Ectodermal cell (in vitro differentiated cells): Measurements from ENCODE around the gene TMEM202.
"Not testable (repeated sequence)": the region's sequence is repeated elsewhere in the genome, so short reads cannot be mapped to it uniquely, and the experiment has no call there.

Source experiments
- H3K27ac ChIP-seq: 2 replicates; pipeline ENCODE4 v1.7.0; 2013; ENCODE audit warnings: mild to moderate bottlenecking, low read depth, low read length; ENCODE audit not compliant: insufficient read depth, poor library complexity, severe bottlenecking
- H3K27me3 ChIP-seq: 2 replicates; pipeline ENCODE4 v1.7.0; 2013; ENCODE audit warnings: mild to moderate bottlenecking, low read length; ENCODE audit not compliant: insufficient read depth, control insufficient read depth, poor library complexity, severe bottlenecking
- H3K36me3 ChIP-seq: one replicate; pipeline ENCODE4 v1.7.0; 2013; ENCODE audit warnings: low read length; ENCODE audit not compliant: control insufficient read depth, insufficient read depth
- H3K4me1 ChIP-seq: one replicate; pipeline ENCODE4 v1.7.0; 2013; ENCODE audit warnings: low read length; ENCODE audit not compliant: control insufficient read depth, insufficient read depth
- H3K4me3 ChIP-seq: 2 replicates; pipeline ENCODE4 v1.7.0; 2013; ENCODE audit warnings: low read depth, low read length, control low read depth; ENCODE audit not compliant: insufficient read depth
- H3K9me3 ChIP-seq: 2 replicates; pipeline ENCODE4 v1.7.0; 2013; ENCODE audit warnings: mild to moderate bottlenecking, low read length, moderate library complexity; ENCODE audit not compliant: control insufficient read depth
- WGBS, 2 experiments: methylation state at CpG; one replicate each; pipeline ENCODE4 v1.1.7; 2013; ENCODE audit warnings: missing lambda C conversion rate in 2 of 2; 5-methylcytosine and 5-hydroxymethylcytosine counted together

Gene TMEM202

DNA sequence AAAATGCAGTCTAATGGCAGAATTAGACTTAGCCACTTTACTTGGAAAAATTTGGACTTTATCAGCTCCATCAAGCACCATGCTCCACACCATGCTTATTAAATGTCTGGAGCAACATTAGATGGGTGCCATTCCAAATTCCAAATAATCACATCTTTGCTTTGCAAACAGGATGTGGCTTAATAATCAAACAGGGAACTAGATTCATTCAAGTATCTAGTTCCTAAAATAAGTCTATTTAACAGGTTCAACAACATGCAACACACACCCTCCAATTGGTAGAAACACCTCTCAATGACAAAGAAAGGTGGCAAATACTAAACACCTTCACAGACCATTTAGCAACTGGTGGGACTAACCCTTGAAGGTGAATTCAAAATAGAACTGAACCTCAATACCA lies 25.7 kb upstream of the TMEM202 start:
- peaks cover 3% of the 10 kb centered on the region for H3K4me1 ChIP-seq
- no peak overlapping the region for H3K4me3 ChIP-seq
- H3K27me3 ChIP-seq: no peaks in the 10 kb centered on the region
- no peaks in the 10 kb centered on the region for H3K36me3 ChIP-seq
- no peaks in the 10 kb centered on the region for H3K9me3 ChIP-seq
- H3K27ac ChIP-seq: no peak overlapping the region

DNA sequence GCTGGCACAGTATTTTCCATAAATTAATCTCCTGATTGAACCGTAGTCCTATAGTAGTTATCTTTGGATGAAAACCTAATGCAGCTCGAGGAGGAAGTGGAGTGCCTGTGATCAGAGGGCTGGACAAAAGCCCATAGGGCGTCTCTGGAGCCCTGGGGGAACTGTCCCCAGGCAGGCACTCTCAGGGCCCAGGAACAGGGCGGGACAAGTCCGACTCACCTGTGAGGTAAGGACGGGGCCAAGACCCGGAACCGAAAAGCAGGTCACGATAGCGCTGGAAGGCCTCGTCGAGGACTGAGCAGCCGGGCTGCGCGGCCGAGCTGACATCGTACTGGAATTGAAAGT lies 22.6 kb upstream of the TMEM202 start:
- Histone ChIP-seq H3K4me3 (peak overlapping the region; percentile 99), H3K27me3 (peaks cover 3% of the 10 kb centered on the region), H3K27ac (peak overlapping the region; percentile 27), H3K9me3 (no peaks in the 10 kb centered on the region), H3K36me3 (no peaks in the 10 kb centered on the region), H3K4me1 (peaks cover 3% of the 10 kb centered on the region)
- 1 to 2% methylated on average over 17 of the region's 17 CpGs for WGBS, 2 experiments

DNA sequence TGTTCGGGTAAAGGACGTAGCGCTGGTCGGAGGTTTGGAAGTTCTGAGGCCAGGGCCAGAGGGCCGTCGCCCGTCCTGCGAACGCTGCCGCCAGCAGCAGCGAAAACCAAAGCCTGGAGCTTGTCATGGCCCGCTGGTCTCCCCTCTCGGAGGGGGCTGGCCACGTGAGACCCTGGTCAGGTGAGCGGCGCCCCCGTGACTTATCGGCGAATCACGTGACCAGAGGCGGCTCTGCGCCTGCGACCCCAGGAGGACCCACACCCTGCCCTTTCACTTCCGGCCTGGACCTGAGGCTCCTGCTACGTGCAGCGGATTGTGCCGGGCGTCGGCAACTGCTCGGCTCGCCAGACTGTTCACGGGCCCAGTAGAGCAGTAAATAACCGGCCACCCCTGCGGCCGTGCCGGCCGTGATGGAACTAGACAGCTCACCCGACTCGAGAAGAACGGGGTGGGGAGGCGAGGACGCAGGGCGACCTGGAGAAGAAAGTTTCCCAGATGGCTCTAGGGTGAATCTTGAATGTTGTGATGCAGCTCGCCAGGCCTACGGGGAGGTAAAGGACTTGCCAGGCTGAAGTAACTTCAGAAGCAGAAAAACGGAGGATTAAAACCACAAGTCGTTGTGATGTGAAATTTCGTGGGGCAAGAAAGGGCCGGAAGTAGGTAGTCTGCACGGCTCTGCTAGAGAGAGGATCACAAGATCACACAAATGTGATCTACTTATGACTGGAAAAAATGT lies 22.1 kb upstream of the TMEM202 start, which contains the start of gene HEXA:
Gene HEXA, minus strand, starts transcription at position 169 of the 736 bp plus-strand sequence. Its CDS starts 42 bp downstream, at position 127.
- H3K27ac ChIP-seq: peak within 1 kb of the TSS; percentile 30
- peak within 1 kb of the TSS; percentile 99 for H3K4me3 ChIP-seq
- peaks cover 3% of the 10 kb centered on the region for H3K27me3 ChIP-seq
- peaks cover 3% of the 10 kb centered on the region for H3K4me1 ChIP-seq
- no peaks in the 10 kb centered on the region for H3K9me3 ChIP-seq
- 1% methylated on average over 50 of the region's 50 CpGs for WGBS, 2 experiments
- H3K36me3 ChIP-seq: no peaks in the 10 kb centered on the region

DNA sequence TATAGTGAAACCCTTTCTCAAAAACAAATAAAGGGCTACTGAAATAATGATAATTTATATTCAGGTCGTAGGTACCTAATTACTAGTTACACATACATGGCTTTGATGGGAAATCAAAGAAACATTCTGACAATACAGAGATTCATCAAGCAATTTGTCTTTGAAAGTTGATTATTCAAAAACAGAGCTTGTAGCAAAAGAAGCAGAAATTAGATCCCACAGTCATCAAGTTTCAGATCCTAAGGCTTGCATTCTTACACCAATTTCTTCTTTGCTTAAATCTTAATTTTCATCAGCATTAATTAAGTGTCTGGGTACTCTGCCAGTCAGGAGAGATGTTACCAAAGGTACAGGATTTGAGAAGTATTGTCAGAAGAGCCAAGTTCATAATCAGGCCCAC lies 20.8 kb upstream of the TMEM202 start:
- Histone ChIP-seq H3K27ac (no peak overlapping the region), H3K4me1 (peaks cover 3% of the 10 kb centered on the region), H3K9me3 (no peaks in the 10 kb centered on the region), H3K4me3 (no peak overlapping the region), H3K36me3 (no peaks in the 10 kb centered on the region), H3K27me3 (peaks cover 3% of the 10 kb centered on the region)
- WGBS, 2 experiments: 100% methylated on average over 1 of the region's 1 CpG; no CpG with 5 or more reads in 1 of the 2 experiments

DNA sequence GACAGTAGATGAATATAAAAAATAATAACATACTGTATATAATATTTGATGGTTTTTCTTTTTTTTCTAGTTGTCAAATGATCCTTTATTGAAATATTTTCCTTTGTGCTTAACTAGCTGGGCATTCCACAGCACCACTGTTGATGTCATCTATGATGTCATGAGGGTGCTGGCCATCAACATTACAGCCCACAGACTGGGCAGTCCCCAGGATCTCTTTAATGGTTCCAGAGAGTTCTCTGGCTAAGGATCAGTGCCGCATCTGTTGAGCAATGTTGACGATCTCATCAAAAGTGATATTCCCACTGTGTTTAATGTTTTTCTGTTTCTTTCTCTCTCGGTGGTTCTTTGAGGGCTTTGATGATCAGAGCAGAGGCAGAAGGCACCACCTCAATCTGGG lies 19.0 kb upstream of the TMEM202 start:
- not testable (repeated sequence) for H3K27me3 ChIP-seq, H3K9me3 ChIP-seq, H3K36me3 ChIP-seq, H3K27ac ChIP-seq, H3K4me1 ChIP-seq, H3K4me3 ChIP-seq
- 92 to 94% methylated on average over 3 of the region's 3 CpGs for WGBS, 2 experiments

DNA sequence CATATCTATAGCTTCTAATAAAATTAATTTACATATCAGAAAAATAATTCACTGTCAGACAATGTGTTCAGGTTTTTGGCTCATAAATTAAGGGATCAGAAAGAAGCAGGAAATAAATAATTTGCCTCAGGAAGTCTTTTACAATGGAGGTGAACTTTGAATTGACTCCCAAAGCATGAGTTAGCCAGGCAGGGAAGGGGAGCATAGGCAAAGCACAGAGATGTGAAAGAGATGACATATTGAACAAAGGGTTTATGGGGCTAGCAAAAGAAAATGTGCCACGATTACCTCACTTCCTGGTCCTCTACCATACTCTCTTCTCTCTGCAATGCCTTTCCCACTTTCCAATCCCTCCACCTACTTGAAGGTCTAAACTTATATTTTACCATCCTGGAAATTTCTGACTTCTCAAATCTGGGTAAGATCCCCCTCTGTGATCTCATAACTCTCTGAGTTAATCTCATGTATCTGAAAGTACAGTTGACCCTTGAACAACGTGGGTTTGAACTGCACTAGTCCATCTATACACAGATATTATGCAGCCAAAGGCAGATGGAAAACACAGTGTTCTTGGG lies 18.2 kb upstream of the TMEM202 start:
- Histone ChIP-seq H3K36me3 (no peaks in the 10 kb centered on the region), H3K9me3 (no peaks in the 10 kb centered on the region), H3K4me3 (no peak overlapping the region), H3K4me1 (peaks cover 3% of the 10 kb centered on the region), H3K27me3 (peaks cover 16% of the 10 kb centered on the region), H3K27ac (no peak overlapping the region)
- 58 to 71% methylated on average over 2 of the region's 2 CpGs for WGBS, 2 experiments

DNA sequence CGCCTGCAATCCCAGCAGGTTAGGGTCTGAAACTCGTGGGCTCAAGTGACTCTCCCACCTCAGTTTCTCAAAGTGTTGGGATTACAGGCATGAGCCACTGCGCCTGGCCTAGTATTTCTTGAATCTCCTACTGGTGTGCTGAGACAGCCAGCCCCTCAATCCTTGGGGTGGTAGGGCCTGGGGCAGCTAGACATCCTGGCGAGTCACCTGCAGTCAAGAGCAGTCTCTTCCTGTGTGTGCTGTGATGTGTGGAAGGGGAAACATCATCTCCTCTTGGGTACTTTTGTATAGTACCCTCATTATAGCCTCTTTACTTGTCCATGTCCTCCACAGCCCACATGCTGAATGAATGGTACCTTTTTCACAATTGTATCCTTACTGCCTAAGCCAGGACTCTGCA lies 17.4 kb upstream of the TMEM202 start:
- no peak overlapping the region for H3K27ac ChIP-seq
- no peaks in the 10 kb centered on the region for H3K9me3 ChIP-seq
- H3K27me3 ChIP-seq: peaks cover 17% of the 10 kb centered on the region
- WGBS, 2 experiments: 60 to 70% methylated on average over 4 of the region's 4 CpGs
- no peak overlapping the region for H3K4me3 ChIP-seq
- peaks cover 3% of the 10 kb centered on the region for H3K4me1 ChIP-seq
- H3K36me3 ChIP-seq: no peaks in the 10 kb centered on the region

DNA sequence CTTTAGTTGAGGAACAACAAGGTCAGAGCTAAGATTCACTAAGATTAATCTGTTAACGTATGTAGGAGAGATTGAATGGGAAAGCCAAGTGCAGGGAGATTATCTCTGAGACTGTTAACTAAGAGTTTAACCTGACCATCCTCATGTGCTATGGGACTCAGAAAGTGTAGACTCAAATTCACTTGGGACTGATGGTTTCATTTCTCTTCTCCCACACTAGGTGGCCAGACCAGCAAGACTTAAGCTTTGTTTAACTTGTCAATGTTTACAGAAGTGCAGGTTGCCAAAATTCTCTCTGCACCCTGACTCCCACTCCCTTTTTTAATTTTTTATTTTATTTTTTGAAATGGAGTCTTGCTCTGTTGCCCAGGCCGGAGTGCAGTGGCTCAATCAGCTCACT lies 16.0 kb upstream of the TMEM202 start:
- Histone ChIP-seq H3K27ac (no peak overlapping the region), H3K9me3 (no peaks in the 10 kb centered on the region)
- 69 to 78% methylated on average over 2 of the region's 2 CpGs for WGBS, 2 experiments

DNA sequence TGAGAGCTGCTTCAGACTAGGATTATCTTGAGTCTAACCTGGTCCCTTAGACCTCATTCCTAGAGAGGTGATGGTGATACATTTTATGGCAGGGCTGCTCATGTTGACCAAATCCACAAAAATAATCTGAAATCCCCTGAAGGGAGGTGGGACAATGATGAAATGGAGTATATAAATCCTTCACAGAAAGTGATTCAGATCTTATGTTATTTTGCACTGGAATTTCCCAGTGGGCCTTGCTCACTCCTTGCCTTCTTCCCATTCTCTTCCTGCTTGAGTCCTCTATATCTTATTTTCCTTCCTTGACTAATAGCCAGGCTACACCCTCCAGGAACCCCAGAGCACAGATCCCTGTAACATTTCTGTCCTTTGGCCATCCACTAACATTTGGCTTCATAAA lies 10.4 kb upstream of the TMEM202 start:
- Histone ChIP-seq H3K4me1 (no peaks in the 10 kb centered on the region), H3K36me3 (no peaks in the 10 kb centered on the region), H3K9me3 (no peaks in the 10 kb centered on the region), H3K4me3 (no peak overlapping the region), H3K27me3 (peaks cover 28% of the 10 kb centered on the region), H3K27ac (no peak overlapping the region)

More for the DNA sequence above, 16.0 kb upstream of the TMEM202 start:
- peaks cover 17% of the 10 kb centered on the region for H3K27me3 ChIP-seq
- H3K4me3 ChIP-seq: no peak overlapping the region
- no peaks in the 10 kb centered on the region for H3K36me3 ChIP-seq
- no peaks in the 10 kb centered on the region for H3K4me1 ChIP-seq

DNA sequence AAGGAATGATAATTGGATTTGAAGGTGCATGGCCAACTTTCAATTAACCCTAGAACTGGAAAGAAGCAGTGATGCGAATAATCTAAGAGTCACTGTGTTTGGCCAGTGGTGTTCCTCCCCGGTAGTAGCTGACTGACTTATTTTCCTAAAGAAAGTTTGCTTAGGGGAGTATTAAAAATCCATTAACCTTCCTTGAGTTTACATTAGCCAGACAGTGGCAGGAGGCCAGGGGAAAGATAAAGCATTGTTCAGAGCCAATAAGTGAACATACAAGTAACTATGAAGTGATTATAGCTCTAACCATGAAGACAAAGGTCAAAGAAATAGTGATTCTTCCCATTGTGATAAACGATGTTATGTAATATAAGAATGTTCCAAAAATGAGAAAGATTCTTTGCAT lies 8.9 kb upstream of the TMEM202 start:
- no peak overlapping the region for H3K4me3 ChIP-seq
- no peaks in the 10 kb centered on the region for H3K36me3 ChIP-seq
- peaks cover 22% of the 10 kb centered on the region for H3K27me3 ChIP-seq
- WGBS, 2 experiments: 87 to 92% methylated on average over 3 of the region's 3 CpGs
- no peaks in the 10 kb centered on the region for H3K4me1 ChIP-seq
- H3K9me3 ChIP-seq: no peaks in the 10 kb centered on the region
- no peak overlapping the region for H3K27ac ChIP-seq
